Measurements from ENCODE around the gene FMN1. TPM values are rescaled to one million over a fixed set of nuclear protein-coding genes. Genes with fewer than 3 reads are reported as not detected.

The FMN1 gene
- total and polyA plus RNA-seq, 2 of the 13 experiments (the other 11 are each of a cell fraction or from before 2014, with no cell fraction given) = 0.20 to 0.60 TPM

GRCh38 chr15:32993285-32993684 is 201.2 kb downstream of the FMN1 start (continued):
- TF ChIP-seq, protein P1, sequence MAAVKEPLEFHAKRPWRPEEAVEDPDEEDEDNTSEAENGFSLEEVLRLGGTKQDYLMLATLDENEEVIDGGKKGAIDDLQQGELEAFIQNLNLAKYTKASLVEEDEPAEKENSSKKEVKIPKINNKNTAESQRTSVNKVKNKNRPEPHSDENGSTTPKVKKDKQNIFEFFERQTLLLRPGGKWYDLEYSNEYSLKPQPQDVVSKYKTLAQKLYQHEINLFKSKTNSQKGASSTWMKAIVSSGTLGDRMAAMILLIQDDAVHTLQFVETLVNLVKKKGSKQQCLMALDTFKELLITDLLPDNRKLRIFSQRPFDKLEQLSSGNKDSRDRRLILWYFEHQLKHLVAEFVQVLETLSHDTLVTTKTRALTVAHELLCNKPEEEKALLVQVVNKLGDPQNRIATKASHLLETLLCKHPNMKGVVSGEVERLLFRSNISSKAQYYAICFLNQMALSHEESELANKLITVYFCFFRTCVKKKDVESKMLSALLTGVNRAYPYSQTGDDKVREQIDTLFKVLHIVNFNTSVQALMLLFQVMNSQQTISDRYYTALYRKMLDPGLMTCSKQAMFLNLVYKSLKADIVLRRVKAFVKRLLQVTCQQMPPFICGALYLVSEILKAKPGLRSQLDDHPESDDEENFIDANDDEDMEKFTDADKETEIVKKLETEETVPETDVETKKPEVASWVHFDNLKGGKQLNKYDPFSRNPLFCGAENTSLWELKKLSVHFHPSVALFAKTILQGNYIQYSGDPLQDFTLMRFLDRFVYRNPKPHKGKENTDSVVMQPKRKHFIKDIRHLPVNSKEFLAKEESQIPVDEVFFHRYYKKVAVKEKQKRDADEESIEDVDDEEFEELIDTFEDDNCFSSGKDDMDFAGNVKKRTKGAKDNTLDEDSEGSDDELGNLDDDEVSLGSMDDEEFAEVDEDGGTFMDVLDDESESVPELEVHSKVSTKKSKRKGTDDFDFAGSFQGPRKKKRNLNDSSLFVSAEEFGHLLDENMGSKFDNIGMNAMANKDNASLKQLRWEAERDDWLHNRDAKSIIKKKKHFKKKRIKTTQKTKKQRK (IDR thresholded peaks at IDR 0.05; ENCODE audit: low read length) = no peak
- TF ChIP-seq, protein P2, sequence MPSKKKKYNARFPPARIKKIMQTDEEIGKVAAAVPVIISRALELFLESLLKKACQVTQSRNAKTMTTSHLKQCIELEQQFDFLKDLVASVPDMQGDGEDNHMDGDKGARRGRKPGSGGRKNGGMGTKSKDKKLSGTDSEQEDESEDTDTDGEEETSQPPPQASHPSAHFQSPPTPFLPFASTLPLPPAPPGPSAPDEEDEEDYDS (CRISPR knock-in tag; IDR thresholded peaks at IDR 0.05) = no peak
- TF ChIP-seq HIVEP1 (CRISPR knock-in tag; IDR thresholded peaks at IDR 0.05) = no peak
- TF ChIP-seq, protein P3, sequence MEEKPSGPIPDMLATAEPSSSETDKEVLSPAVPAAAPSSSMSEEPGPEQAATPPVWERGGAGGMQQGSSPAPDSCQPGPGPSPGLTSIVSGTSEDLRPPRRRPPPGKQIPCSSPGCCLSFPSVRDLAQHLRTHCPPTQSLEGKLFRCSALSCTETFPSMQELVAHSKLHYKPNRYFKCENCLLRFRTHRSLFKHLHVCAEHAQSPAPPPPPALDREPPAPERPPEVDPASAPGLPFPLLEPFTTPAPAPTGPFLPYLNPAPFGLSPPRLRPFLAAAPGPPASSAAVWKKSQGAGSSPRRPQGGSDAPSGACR (CRISPR knock-in tag; IDR thresholded peaks at IDR 0.05) = no peak
- no peak for TF ChIP-seq MIXL1 (CRISPR knock-in tag; IDR thresholded peaks at IDR 0.05)

GRCh38 chr15:32991619-32992111 is 202.8 kb downstream of the FMN1 start:
- Histone ChIP-seq H4K20me1 (ENCODE audit: insufficient read depth, low read length) (0 out of 2 replicates have a peak, but pooled peaks cover 2% of the 10 kb centered on the region), H3K9me3 (ENCODE audit: low read length) (no peaks in the 10 kb centered on the region), H3K4me3 (replicated peaks in 1 of 3; ENCODE audit: insufficient read depth in 1 of 3, low read depth in 2 of 3, low read length in 3 of 3) (no peak overlapping the region), H2AFZ (ENCODE audit: low read length) (no peak overlapping the region), H3K9ac (ENCODE audit: insufficient read depth, low read depth, low read length) (no peak overlapping the region), H3K4me2 (ENCODE audit: low read depth, low read length) (no peak overlapping the region), H3K27ac (ENCODE audit: extremely low read length, insufficient read depth, low read length) (no peak overlapping the region), H3K36me3 (replicated peaks in 1 of 2; ENCODE audit: control insufficient read depth in 1 of 2, insufficient read depth in 2 of 2, low read length in 2 of 2) (no peaks in the 10 kb centered on the region), H3K79me2 (ENCODE audit: insufficient read depth, low read length) (no peaks in the 10 kb centered on the region), H3K27me3 (ENCODE audit: control insufficient read depth in 1 of 2, insufficient read depth in 2 of 2, low read length in 2 of 2) (no peaks in the 10 kb centered on the region), H3K4me1 (ENCODE audit: insufficient read depth, low read length) (no peaks in the 10 kb centered on the region)
- DNase-seq (ENCODE audit: low spot score) (no peak), FAIRE-seq (no peak), ATAC-seq (no peak)
- ChIA-PET CTCF (ENCODE audit: low intra/inter-chr PET ratio, low total read pairs) (no interaction called here), POLR2A (no interaction called here)
- no peak for TF ChIP-seq CEBPG (CRISPR knock-in tag; IDR thresholded peaks at IDR 0.05)
- no peak for TF ChIP-seq KAT2B (IDR thresholded peaks at IDR 0.05; ENCODE audit: borderline replicate concordance, low read depth, low read length)
- TF ChIP-seq RBM22 (optimal IDR thresholded peaks at IDR 0.05; ENCODE audit: low read length) = no peak
- no peak for TF ChIP-seq ZFP36L2 (CRISPR knock-in tag; IDR thresholded peaks at IDR 0.05)
- no peak for TF ChIP-seq BRCA1 (CRISPR knock-in tag; IDR thresholded peaks at IDR 0.05)
- TF ChIP-seq ZNF136 (CRISPR knock-in tag; IDR thresholded peaks at IDR 0.05; ENCODE audit: low read depth) = no peak
- TF ChIP-seq EHMT2 (IDR thresholded peaks at IDR 0.05; ENCODE audit: borderline replicate concordance, low read depth, low read length) = no peak
- TF ChIP-seq MAX (IDR thresholded peaks at IDR 0.05) = no peak
- 28% methylated on average over 7 of the region's 7 CpGs for WGBS (ENCODE audit: low lambda C conversion rate)
- in situ Hi-C loops (cut with HindIII; ENCODE audit: extremely low pct_ligation_motif_present, low pct_unique_long_range_greater_than_20kb) = loop anchor here (5.0 kb wide), 1 partner anchor 329 kb away; no protein-coding TSS in a partner anchor
- BruUV-seq (replicated peaks) = no TSS peak
- intact Hi-C loops (cut with micrococcal nuclease; ENCODE audit: unreplicated experiment) = loop anchor here (10.0 kb wide), 1 partner anchor 147 kb away; no protein-coding TSS in a partner anchor

Data from HepG2 (cell line).